SK-N-SH treated with all-trans-retinoic acid at 6 μM for 48 hours (cell line): ENCODE results near the gene NFIL3.

Experiments
- BACH2 ChIP-seq: fragments of 250-450 bp; sonication (Bioruptor Pico); IDR thresholded peaks from 2 replicates; pipeline ENCODE4 v1.9.0; 2021; ENCODE audit warnings: mild to moderate bottlenecking, borderline replicate concordance
- CREB5 ChIP-seq: fragments of 250-450 bp; sonication (Bioruptor Pico); IDR thresholded peaks from 2 replicates; pipeline ENCODE4 v1.5.1; 2020; ENCODE audit warnings: low read depth, mild to moderate bottlenecking, moderate library complexity
- CSRNP3 ChIP-seq: fragments of 250-450 bp; sonication (Bioruptor Pico); IDR thresholded peaks from 2 replicates; pipeline ENCODE4 v1.5.1; 2021; ENCODE audit warnings: mild to moderate bottlenecking, moderate library complexity
- GLIS3 ChIP-seq: fragments of 250-450 bp; sonication (Bioruptor Pico); IDR thresholded peaks from 2 replicates; pipeline ENCODE4 v1.5.0; 2020; ENCODE audit warnings: mild to moderate bottlenecking, moderate library complexity
- TCF4 ChIP-seq: fragments of 250-450 bp; sonication (Bioruptor Pico); IDR thresholded peaks from 2 replicates; pipeline ENCODE4 v1.8.0; 2021; ENCODE audit warnings: mild to moderate bottlenecking, moderate library complexity, borderline replicate concordance
- TOX ChIP-seq: fragments of 250-450 bp; sonication (Bioruptor Pico); IDR thresholded peaks from 2 replicates; pipeline ENCODE4 v1.8.0; 2021; ENCODE audit warnings: mild to moderate bottlenecking, moderate library complexity, borderline replicate concordance
- ZC3H10 ChIP-seq: fragments of 250-450 bp; sonication (Bioruptor Pico); IDR thresholded peaks from 2 replicates; pipeline ENCODE4 v1.5.1; 2021; ENCODE audit warnings: mild to moderate bottlenecking, moderate library complexity
- ZFP30 ChIP-seq: fragments of 450-650 bp; formaldehyde crosslinking; IDR thresholded peaks from 2 replicates; pipeline ENCODE4 v1.5.0; 2022; ENCODE audit warnings: mild to moderate bottlenecking, moderate library complexity
- TF ChIP-seq, protein P1 (sequence below): fragments of 250-450 bp; sonication (Bioruptor Pico); IDR thresholded peaks from 2 replicates; pipeline ENCODE4 v1.5.0; 2020; ENCODE audit warnings: mild to moderate bottlenecking, moderate library complexity

GRCh38 chr9:91398926-91399325, 24.7 kb downstream of the NFIL3 start:
- TF ChIP-seq GLIS3 (CRISPR knock-in tag) (no peak), ZFP30 (CRISPR knock-in tag) (no peak), BACH2 (CRISPR knock-in tag) (no peak), CREB5 (CRISPR knock-in tag) (no peak), TOX (CRISPR knock-in tag) (no peak), CSRNP3 (CRISPR knock-in tag) (no peak), ZC3H10 (CRISPR knock-in tag) (no peak), TCF4 (CRISPR knock-in tag) (no peak)
- TF ChIP-seq, protein P1, sequence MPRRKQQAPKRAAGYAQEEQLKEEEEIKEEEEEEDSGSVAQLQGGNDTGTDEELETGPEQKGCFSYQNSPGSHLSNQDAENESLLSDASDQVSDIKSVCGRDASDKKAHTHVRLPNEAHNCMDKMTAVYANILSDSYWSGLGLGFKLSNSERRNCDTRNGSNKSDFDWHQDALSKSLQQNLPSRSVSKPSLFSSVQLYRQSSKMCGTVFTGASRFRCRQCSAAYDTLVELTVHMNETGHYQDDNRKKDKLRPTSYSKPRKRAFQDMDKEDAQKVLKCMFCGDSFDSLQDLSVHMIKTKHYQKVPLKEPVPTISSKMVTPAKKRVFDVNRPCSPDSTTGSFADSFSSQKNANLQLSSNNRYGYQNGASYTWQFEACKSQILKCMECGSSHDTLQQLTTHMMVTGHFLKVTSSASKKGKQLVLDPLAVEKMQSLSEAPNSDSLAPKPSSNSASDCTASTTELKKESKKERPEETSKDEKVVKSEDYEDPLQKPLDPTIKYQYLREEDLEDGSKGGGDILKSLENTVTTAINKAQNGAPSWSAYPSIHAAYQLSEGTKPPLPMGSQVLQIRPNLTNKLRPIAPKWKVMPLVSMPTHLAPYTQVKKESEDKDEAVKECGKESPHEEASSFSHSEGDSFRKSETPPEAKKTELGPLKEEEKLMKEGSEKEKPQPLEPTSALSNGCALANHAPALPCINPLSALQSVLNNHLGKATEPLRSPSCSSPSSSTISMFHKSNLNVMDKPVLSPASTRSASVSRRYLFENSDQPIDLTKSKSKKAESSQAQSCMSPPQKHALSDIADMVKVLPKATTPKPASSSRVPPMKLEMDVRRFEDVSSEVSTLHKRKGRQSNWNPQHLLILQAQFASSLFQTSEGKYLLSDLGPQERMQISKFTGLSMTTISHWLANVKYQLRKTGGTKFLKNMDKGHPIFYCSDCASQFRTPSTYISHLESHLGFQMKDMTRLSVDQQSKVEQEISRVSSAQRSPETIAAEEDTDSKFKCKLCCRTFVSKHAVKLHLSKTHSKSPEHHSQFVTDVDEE (CRISPR knock-in tag), result no peak
